Measurements from ENCODE around the gene ABITRAM.
"Not testable (repeated sequence)": the region's sequence is repeated elsewhere in the genome, so short reads cannot be mapped to it uniquely, and the experiment has no call there.

ABITRAM gene

GRCh38 chr9:108921200-108921599 lies 13.0 kb upstream of the ABITRAM start:
- DNase-seq: no peak
- intact Hi-C loops (cut with DNase I): no loop called here

GRCh38 chr9:108924466-108924865 lies 9.7 kb upstream of the ABITRAM start:
- no peak for DNase-seq
- intact Hi-C loops (cut with DNase I): no loop called here

- no peak for DNase-seq
- intact Hi-C loops (cut with DNase I): no loop called here
Measured at GRCh38 chr9:108928386-108928785, 5.8 kb upstream of the ABITRAM start.

- DNase-seq: peak in 10 of 42 donors; percentile 4 to 51 (median 16)
- intact Hi-C loops (cut with DNase I): loop anchor here (10.0 kb wide), 2 partner anchors 82 to 192 kb away; partner anchors contain the start of gene CTNNAL1
Measured at GRCh38 chr9:108933231-108933717, 926 bp upstream of the ABITRAM start.

GRCh38 chr9:108933718-108934322 lies 380 bp upstream of the ABITRAM start, which contains the start of gene ELP1:
ELP1 (minus strand) TSS chr9:108934124; CDS start chr9:108931146, 2,978 bp downstream.
- intact Hi-C loops (cut with DNase I): loop anchor here (10.0 kb wide), 2 partner anchors 81 to 191 kb away; partner anchors contain the start of gene CTNNAL1
- peak; percentile 82 to 98 (median 95) for DNase-seq

GRCh38 chr9:108937561-108938305 lies 3.5 kb downstream of the ABITRAM start:
- intact Hi-C loops (cut with DNase I): loop anchor here (10.0 kb wide), 2 partner anchors 77 to 187 kb away; partner anchors contain the start of gene CTNNAL1
- DNase-seq: no peak

GRCh38 chr9:108939975-108940374 lies 5.8 kb downstream of the ABITRAM start:
- DNase-seq: no peak
- intact Hi-C loops (cut with DNase I): loop anchor here (10.0 kb wide), 2 partner anchors 75 to 185 kb away; partner anchors contain the start of gene CTNNAL1

- intact Hi-C loops (cut with DNase I): no loop called here
- DNase-seq: no peak
Measured at GRCh38 chr9:108950168-108950567, 16.0 kb downstream of the ABITRAM start.

- intact Hi-C loops (cut with DNase I): no loop called here
- no peak for DNase-seq
Measured at GRCh38 chr9:108951578-108951977, 17.4 kb downstream of the ABITRAM start.

GRCh38 chr9:108953983-108954574 lies 19.9 kb downstream of the ABITRAM start:
- DNase-seq: peak in 1 of 42 donors; percentile 27
- intact Hi-C loops (cut with DNase I): no loop called here

GRCh38 chr9:108956022-108956630 lies 21.9 kb downstream of the ABITRAM start:
- DNase-seq: no peak
- intact Hi-C loops (cut with DNase I): no loop called here

- intact Hi-C loops (cut with DNase I): no loop called here
- no peak for DNase-seq
Measured at GRCh38 chr9:108956631-108957026, 22.4 kb downstream of the ABITRAM start.

GRCh38 chr9:108960331-108960730 lies 26.1 kb downstream of the ABITRAM start:
- intact Hi-C loops (cut with DNase I): no loop called here
- no peak for DNase-seq

GRCh38 chr9:108961151-108961550 lies 27.0 kb downstream of the ABITRAM start:
- intact Hi-C loops (cut with DNase I): no loop called here
- DNase-seq: no peak

- intact Hi-C loops (cut with DNase I): no loop called here
- no peak for DNase-seq
Measured at GRCh38 chr9:108963459-108964143, 29.4 kb downstream of the ABITRAM start.

- DNase-seq: no peak
- intact Hi-C loops (cut with DNase I): no loop called here
Measured at GRCh38 chr9:108967916-108968315, 33.7 kb downstream of the ABITRAM start.

GRCh38 chr9:108971392-108971791 lies 37.2 kb downstream of the ABITRAM start:
- intact Hi-C loops (cut with DNase I): not testable (repeated sequence)

GRCh38 chr9:108972186-108972585 lies 38.0 kb downstream of the ABITRAM start:
- intact Hi-C loops (cut with DNase I): no loop called here
- no peak for DNase-seq

More at GRCh38 chr9:108971392-108971791, 37.2 kb downstream of the ABITRAM start:
- DNase-seq: not testable (repeated sequence)
